ENCODE data around the gene PRKCA. TPM values are rescaled to one million over a fixed set of nuclear protein-coding genes. Genes with fewer than 3 reads are reported as not detected.
A peak's percentile ranks its signal among the peaks of the same experiment; 100 is the strongest.
"Not testable (repeated sequence)": the region's sequence is repeated elsewhere in the genome, so short reads cannot be mapped to it uniquely, and the experiment has no call there.

PRKCA gene
- polyA plus RNA-seq, 2 of the 4 experiments (the other 2 are of a cell fraction), result 28.8 to 65.0 TPM

DNA sequence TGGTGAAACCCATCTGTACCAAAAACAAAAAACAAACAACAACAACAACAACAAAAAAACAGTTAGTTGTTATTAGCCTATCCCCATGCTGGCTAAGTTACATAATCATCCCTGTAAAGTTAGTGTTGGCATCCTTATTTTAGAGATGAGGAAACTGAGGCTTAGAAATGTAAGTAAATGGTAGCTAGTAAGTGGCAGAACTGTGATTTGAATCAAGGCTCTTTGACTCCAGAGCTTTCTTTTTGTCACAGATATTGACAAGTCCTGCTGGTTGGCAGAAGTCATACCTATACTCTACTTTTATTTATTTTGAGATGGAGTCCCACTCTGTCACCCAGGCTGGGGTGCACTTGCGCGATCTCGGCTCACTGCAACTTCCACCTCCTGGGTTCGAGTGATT, 42.1 kb downstream of the PRKCA start:
- WGBS (ENCODE audit: missing lambda C conversion rate), result 93% methylated on average over 4 of the region's 4 CpGs
- no peak for ATAC-seq

DNA sequence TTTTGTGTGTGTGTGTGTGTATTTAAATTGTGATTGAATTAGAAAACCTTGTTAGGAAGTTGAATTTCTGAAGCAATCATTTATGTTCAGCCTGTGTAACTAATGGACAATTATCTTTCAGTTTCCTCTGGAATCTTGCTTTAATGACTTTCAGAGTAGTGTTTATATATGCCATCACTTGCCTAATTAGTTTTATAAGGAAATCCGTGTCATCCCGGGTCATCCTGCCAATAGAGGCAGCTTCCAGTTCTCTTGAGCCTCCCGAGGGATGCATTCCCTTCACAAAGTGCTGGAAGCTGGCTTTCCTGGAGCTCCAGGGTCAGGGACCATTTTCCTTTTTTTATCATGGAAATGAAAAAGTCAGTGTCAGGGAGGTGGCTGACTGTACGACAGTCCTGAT, 42.9 kb downstream of the PRKCA start:
- FAIRE-seq (no peak), DNase-seq (ENCODE audit: low read depth in 1 of 2, low spot score in 1 of 2) (no peak), ATAC-seq (no peak)
- POLR2A ChIA-PET, result no interaction called here
- H3K4me3 ChIP-seq, result no peak overlapping the region
- WGBS (ENCODE audit: missing lambda C conversion rate), result 69% methylated on average over 4 of the region's 4 CpGs
- H3K9me3 ChIP-seq, result no peaks in the 10 kb centered on the region
- CTCF ChIA-PET, result interaction anchor here (0.9 to 1.6 kb wide), 3 partner anchors 34 to 42 kb away, joined by 3 to 5 read pairs (median 4); no protein-coding TSS in a partner anchor
- H3K27ac ChIP-seq, result peak overlapping the region; percentile 81 to 85
- H3K4me1 ChIP-seq, result peaks cover 98% of the 10 kb centered on the region
- TF ChIP-seq, protein P1, sequence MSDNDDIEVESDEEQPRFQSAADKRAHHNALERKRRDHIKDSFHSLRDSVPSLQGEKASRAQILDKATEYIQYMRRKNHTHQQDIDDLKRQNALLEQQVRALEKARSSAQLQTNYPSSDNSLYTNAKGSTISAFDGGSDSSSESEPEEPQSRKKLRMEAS (IDR thresholded peaks at IDR 0.05), result no peak
- no peak for TF ChIP-seq SMC3 (IDR thresholded peaks at IDR 0.05)
- TF ChIP-seq CHD2 (IDR thresholded peaks at IDR 0.05; ENCODE audit: low read length, partially characterized antibody), result no peak
- TF ChIP-seq ZNF302 (CRISPR knock-in tag; IDR thresholded peaks at IDR 0.05), result no peak
- TF ChIP-seq, protein P2, sequence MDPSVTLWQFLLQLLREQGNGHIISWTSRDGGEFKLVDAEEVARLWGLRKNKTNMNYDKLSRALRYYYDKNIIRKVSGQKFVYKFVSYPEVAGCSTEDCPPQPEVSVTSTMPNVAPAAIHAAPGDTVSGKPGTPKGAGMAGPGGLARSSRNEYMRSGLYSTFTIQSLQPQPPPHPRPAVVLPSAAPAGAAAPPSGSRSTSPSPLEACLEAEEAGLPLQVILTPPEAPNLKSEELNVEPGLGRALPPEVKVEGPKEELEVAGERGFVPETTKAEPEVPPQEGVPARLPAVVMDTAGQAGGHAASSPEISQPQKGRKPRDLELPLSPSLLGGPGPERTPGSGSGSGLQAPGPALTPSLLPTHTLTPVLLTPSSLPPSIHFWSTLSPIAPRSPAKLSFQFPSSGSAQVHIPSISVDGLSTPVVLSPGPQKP (IDR thresholded peaks at IDR 0.05; ENCODE audit: low read depth, low read length), result no peak
- TF ChIP-seq, protein P3, sequence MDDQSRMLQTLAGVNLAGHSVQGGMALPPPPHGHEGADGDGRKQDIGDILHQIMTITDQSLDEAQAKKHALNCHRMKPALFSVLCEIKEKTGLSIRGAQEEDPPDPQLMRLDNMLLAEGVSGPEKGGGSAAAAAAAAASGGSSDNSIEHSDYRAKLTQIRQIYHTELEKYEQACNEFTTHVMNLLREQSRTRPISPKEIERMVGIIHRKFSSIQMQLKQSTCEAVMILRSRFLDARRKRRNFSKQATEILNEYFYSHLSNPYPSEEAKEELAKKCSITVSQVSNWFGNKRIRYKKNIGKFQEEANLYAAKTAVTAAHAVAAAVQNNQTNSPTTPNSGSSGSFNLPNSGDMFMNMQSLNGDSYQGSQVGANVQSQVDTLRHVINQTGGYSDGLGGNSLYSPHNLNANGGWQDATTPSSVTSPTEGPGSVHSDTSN (IDR thresholded peaks at IDR 0.05), result no peak
- TF ChIP-seq CEBPB (IDR thresholded peaks at IDR 0.05), result no peak
- no peak for TF ChIP-seq ZC3H11A (IDR thresholded peaks at IDR 0.05)
- TF ChIP-seq, protein P4, sequence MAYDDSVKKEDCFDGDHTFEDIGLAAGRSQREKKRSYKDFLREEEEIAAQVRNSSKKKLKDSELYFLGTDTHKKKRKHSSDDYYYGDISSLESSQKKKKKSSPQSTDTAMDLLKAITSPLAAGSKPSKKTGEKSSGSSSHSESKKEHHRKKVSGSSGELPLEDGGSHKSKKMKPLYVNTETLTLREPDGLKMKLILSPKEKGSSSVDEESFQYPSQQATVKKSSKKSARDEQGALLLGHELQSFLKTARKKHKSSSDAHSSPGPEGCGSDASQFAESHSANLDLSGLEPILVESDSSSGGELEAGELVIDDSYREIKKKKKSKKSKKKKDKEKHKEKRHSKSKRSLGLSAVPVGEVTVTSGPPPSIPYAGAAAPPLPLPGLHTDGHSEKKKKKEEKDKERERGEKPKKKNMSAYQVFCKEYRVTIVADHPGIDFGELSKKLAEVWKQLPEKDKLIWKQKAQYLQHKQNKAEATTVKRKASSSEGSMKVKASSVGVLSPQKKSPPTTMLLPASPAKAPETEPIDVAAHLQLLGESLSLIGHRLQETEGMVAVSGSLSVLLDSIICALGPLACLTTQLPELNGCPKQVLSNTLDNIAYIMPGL (CRISPR knock-in tag; IDR thresholded peaks at IDR 0.05; ENCODE audit: borderline replicate concordance), result no peak
- TF ChIP-seq, protein P5, sequence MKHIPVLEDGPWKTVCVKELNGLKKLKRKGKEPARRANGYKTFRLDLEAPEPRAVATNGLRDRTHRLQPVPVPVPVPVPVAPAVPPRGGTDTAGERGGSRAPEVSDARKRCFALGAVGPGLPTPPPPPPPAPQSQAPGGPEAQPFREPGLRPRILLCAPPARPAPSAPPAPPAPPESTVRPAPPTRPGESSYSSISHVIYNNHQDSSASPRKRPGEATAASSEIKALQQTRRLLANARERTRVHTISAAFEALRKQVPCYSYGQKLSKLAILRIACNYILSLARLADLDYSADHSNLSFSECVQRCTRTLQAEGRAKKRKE (CRISPR knock-in tag; IDR thresholded peaks at IDR 0.05; ENCODE audit: low read depth), result no peak
- TF ChIP-seq FOSL2 (IDR thresholded peaks at IDR 0.05), result no peak
- no peak for TF ChIP-seq FOSL2 (CRISPR knock-in tag; IDR thresholded peaks at IDR 0.05)
- no peak for TF ChIP-seq RFX5 (IDR thresholded peaks at IDR 0.05)
- TF ChIP-seq MAZ (IDR thresholded peaks at IDR 0.05; ENCODE audit: borderline replicate concordance, low read depth, low read length), result no peak
- H3K4me2 ChIP-seq, result peak overlapping the region; percentile 61; the same call in 2 of the 3 replicates

More for the DNA sequence above, 42.1 kb downstream of the PRKCA start:
- no peak for TF ChIP-seq CHD2 (IDR thresholded peaks at IDR 0.05; ENCODE audit: low read length, partially characterized antibody)
- TF ChIP-seq, protein P6, sequence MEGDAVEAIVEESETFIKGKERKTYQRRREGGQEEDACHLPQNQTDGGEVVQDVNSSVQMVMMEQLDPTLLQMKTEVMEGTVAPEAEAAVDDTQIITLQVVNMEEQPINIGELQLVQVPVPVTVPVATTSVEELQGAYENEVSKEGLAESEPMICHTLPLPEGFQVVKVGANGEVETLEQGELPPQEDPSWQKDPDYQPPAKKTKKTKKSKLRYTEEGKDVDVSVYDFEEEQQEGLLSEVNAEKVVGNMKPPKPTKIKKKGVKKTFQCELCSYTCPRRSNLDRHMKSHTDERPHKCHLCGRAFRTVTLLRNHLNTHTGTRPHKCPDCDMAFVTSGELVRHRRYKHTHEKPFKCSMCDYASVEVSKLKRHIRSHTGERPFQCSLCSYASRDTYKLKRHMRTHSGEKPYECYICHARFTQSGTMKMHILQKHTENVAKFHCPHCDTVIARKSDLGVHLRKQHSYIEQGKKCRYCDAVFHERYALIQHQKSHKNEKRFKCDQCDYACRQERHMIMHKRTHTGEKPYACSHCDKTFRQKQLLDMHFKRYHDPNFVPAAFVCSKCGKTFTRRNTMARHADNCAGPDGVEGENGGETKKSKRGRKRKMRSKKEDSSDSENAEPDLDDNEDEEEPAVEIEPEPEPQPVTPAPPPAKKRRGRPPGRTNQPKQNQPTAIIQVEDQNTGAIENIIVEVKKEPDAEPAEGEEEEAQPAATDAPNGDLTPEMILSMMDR (IDR thresholded peaks at IDR 0.05), result no peak
- no peak for DNase-seq (ENCODE audit: low read depth in 1 of 2, low spot score in 1 of 2)
- Histone ChIP-seq H3K27ac (peak overlapping the region; percentile 81 to 85), H3K9me3 (no peaks in the 10 kb centered on the region), H3K4me3 (no peak overlapping the region), H3K4me1 (peaks cover 94% of the 10 kb centered on the region), H3K4me2 (peak overlapping the region; percentile 61; the same call in 2 of the 3 replicates)
- FAIRE-seq, result no peak
- POLR2A ChIA-PET, result no interaction called here
- CTCF ChIA-PET, result interaction anchor here (0.5 to 1.6 kb wide), 5 partner anchors 15 to 222 kb away, joined by 3 to 5 read pairs (median 4); no protein-coding TSS in a partner anchor

DNA sequence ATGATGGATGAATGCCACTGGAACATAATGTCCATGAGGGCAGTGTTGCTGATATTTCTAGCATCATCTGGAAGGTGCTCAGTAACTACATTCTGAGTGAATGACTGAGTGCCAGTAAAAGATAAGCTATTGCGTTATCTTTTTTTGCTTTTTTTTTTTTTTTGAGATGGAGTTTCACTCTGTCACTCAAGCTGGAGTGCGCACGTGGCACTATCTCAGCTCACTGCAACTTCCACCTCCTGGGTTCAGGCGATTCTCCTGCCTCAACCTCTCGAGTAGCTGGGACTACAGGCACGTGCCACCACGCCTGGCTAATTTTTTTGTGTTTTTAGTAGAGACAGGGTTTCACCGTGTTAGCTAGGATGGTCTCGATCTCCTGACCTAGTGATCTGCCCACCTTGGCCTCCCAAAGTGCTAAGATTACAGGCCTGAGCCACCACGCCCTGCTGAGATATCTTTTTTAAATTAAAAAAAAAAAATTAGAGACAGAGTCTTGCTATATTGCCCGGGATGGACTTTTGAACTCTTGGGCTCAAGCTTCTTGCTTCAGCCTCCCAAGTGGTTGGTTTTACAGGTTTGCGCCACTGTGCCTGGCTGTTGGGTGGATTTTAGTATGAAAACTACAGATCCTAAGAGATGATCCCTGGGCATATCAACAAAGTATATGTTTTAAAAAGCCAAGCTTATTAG, 43.7 kb downstream of the PRKCA start:
- ATAC-seq; FAIRE-seq; H3K4me3 ChIP-seq; POLR2A ChIA-PET; DNase-seq (ENCODE audit: low read depth in 1 of 2, low spot score in 1 of 2); H3K9me3 ChIP-seq: not testable (repeated sequence)
- peak overlapping the region; percentile 81 to 85; a peak in 5 of 6 replicates for H3K27ac ChIP-seq
- CTCF ChIA-PET, result interaction anchor here (0.7 to 1.6 kb wide), 6 partner anchors 16 to 279 kb away, joined by 3 read pairs; no protein-coding TSS in a partner anchor
- peaks cover 98% of the 10 kb centered on the region for H3K4me1 ChIP-seq
- H3K4me2 ChIP-seq, result peak overlapping the region; percentile 61; the same call in 2 of the 3 replicates
- WGBS (ENCODE audit: missing lambda C conversion rate), result 88% methylated on average over 12 of the region's 12 CpGs
